MV-4-11 (cell line): Measurements from ENCODE around the gene SKIL.

Experiments
- DNase-seq: peaks from one replicate; lab custom pipeline; 2025; lab: John Stamatoyannopoulos, UW

Gene SKIL

GRCh38 chr3:170437696-170438407 lies 80.3 kb downstream of the SKIL start:
- DNase-seq, result no peak

GRCh38 chr3:170438836-170439235 lies 81.3 kb downstream of the SKIL start:
- DNase-seq, result no peak

GRCh38 chr3:170440344-170440743 lies 82.8 kb downstream of the SKIL start:
- no peak for DNase-seq

DNA sequence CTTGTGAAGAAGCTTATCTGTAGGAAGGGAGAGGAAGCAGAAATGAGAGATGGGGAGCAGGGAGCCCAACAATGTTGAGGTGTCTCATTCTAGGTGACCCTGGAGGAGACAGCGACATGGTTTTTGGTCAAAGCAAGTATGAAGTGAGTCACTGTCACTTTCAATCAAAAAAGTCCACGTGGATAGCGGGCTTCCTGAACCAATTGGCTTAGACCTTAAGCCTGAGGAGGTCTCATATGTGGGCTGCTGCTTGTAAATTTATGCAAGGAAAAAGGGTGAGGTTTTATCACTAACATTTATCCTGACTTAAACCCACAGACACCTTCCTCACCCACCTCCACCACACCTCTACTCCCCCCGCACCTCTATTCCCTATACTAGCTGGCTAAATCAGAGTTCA lies 83.9 kb downstream of the SKIL start:
- DNase-seq, result no peak

- DNase-seq, result no peak
Measured at GRCh38 chr3:170442947-170443346, 85.4 kb downstream of the SKIL start.

- DNase-seq, result no peak
Measured at GRCh38 chr3:170443457-170443856, 85.9 kb downstream of the SKIL start.
